Lower lobe of right lung (tissue), 2 donors: ENCODE results near the gene RELN. TPM values are rescaled to one million over a fixed set of nuclear protein-coding genes. Genes with fewer than 3 reads are reported as not detected.

Experiments used
- ATAC-seq, 2 donors: fragments of 200-7000 bp; cut with Tn5 transposase; one replicate each; pipeline ENCODE4 v1.9.1; 2020 to 2022; ENCODE audit warnings: mild to moderate bottlenecking in 2 of 2, moderate library complexity in 2 of 2
- DNase-seq: peaks from one replicate; pipeline ENCODE4 v3.0.0-alpha.2; 2020
- H3K27ac ChIP-seq: fragments of 200-600 bp; one replicate; pipeline ENCODE4 v1.8.0; 2022
- H3K27me3 ChIP-seq: fragments of 200-600 bp; one replicate; pipeline ENCODE4 v1.8.0; 2022; ENCODE audit warnings: low read depth
- H3K36me3 ChIP-seq: fragments of 200-600 bp; one replicate; pipeline ENCODE4 v1.8.0; 2022; ENCODE audit warnings: mild to moderate bottlenecking
- H3K4me1 ChIP-seq: fragments of 200-600 bp; one replicate; pipeline ENCODE4 v1.8.0; 2022
- H3K4me3 ChIP-seq: fragments of 200-600 bp; one replicate; pipeline ENCODE4 v1.8.0; 2022; ENCODE audit warnings: mild to moderate bottlenecking
- H3K9me3 ChIP-seq: fragments of 200-600 bp; one replicate; pipeline ENCODE4 v1.8.0; 2022
- intact Hi-C: fragments of 100-400 bp; cut with DNase I; formaldehyde crosslinking; loops from one replicate; pipeline ENCODE4 v1.11.0; 2022
- total RNA-seq: library from RNA; stranded (reverse); fragmentation: NEBNext Ultra II Directional; extraction: Animal tissue kit (Norgen Biotek cat#: 25700); gene quantifications from one replicate; pipeline ENCODE4 v1.2.1, GENCODE V29; 2021
- TF ChIP-seq, protein P1 (sequence below): fragments of 200-600 bp; IDR thresholded peaks from one replicate; pipeline ENCODE4 v1.8.0; 2022; ENCODE audit warnings: antibody characterized with exemption, mild to moderate bottlenecking
- donor health status: DM: no; HTN: yes; CAD: no; lungs with severe emphysema.

RELN gene
- total RNA-seq, 1 donor from 2014 or later: 3.7 TPM

DNA sequence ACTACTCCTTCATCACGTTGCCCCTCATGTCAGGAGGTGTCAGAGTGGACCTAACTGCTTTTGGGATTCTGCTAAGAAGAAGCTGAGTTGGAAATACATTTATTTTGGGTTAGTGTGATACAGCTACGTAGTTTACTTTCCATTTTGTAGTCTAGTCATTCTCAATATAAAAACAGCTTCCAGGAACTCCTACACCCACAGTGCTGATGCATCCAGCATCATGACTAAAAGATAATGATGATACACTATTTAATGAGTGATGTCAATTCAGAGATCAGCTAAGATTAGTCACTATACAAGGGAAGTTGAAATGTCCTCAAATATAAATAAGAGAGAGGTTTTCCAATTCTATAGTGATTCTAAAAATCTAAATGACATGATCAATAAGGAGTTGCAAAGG is 279.2 kb downstream of the RELN start:
- Histone ChIP-seq H3K4me1 (no peaks in the 10 kb centered on the region), H3K27ac (no peak overlapping the region), H3K27me3 (no peaks in the 10 kb centered on the region), H3K36me3 (no peaks in the 10 kb centered on the region), H3K9me3 (no peaks in the 10 kb centered on the region), H3K4me3 (no peak overlapping the region)
- TF ChIP-seq, protein P1, sequence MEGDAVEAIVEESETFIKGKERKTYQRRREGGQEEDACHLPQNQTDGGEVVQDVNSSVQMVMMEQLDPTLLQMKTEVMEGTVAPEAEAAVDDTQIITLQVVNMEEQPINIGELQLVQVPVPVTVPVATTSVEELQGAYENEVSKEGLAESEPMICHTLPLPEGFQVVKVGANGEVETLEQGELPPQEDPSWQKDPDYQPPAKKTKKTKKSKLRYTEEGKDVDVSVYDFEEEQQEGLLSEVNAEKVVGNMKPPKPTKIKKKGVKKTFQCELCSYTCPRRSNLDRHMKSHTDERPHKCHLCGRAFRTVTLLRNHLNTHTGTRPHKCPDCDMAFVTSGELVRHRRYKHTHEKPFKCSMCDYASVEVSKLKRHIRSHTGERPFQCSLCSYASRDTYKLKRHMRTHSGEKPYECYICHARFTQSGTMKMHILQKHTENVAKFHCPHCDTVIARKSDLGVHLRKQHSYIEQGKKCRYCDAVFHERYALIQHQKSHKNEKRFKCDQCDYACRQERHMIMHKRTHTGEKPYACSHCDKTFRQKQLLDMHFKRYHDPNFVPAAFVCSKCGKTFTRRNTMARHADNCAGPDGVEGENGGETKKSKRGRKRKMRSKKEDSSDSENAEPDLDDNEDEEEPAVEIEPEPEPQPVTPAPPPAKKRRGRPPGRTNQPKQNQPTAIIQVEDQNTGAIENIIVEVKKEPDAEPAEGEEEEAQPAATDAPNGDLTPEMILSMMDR: no peak
- intact Hi-C loops: no loop called here
- ATAC-seq (no peak), DNase-seq (no peak)

DNA sequence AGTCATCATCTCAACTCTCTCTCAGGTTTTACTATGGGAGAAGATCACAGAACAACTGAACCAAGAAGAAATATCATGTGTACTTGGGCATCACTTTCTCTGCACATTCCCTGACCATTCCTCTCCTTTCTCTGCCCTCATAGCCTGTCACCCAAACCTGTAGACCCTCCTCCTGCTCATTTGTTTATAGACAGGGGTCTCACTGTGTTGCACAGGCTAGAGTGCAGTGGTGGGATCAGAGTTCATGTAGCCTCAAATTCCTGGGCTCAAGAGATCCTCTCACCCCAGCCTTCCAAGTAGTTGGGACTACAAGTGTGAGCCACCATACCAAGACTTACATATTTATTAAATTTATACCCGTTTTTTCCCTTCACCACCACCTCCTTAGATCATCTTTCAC is 282.7 kb downstream of the RELN start:
- TF ChIP-seq, protein P1: no peak
- no peaks in the 10 kb centered on the region for H3K36me3 ChIP-seq
- ATAC-seq (no peak), DNase-seq (no peak)
- no peak overlapping the region for H3K27ac ChIP-seq
- intact Hi-C loops: no loop called here
- no peak overlapping the region for H3K4me3 ChIP-seq
- H3K9me3 ChIP-seq: no peaks in the 10 kb centered on the region
- no peaks in the 10 kb centered on the region for H3K27me3 ChIP-seq
- no peaks in the 10 kb centered on the region for H3K4me1 ChIP-seq

DNA sequence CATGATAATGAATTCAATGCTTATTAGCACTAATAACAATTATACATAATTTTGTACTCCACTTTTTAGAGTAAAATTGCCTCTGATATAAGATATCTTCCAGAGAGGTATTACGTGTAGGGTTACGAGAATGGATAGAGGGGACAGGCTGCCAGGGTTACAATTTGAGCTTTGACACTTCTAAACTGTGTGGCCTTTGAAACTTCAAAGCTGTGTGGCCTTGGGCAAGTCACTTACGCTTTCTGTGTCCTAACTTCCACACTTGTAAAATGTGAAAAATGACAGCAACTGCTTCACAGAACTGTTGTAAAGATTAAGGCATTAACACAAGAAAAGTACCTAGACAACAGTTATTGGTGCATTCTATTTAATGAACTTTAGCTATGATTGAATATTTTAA is 283.9 kb downstream of the RELN start:
- intact Hi-C loops: no loop called here
- Histone ChIP-seq H3K27ac (no peak overlapping the region), H3K4me1 (no peaks in the 10 kb centered on the region), H3K36me3 (no peaks in the 10 kb centered on the region), H3K9me3 (no peaks in the 10 kb centered on the region), H3K27me3 (no peaks in the 10 kb centered on the region), H3K4me3 (no peak overlapping the region)
- no peak for ATAC-seq
- TF ChIP-seq, protein P1: no peak
- DNase-seq: no peak

GRCh38 chr7:103704701-103705100 is 284.8 kb downstream of the RELN start:
- Histone ChIP-seq H3K9me3 (no peaks in the 10 kb centered on the region), H3K27ac (no peak overlapping the region), H3K4me3 (no peak overlapping the region), H3K4me1 (no peaks in the 10 kb centered on the region), H3K27me3 (no peaks in the 10 kb centered on the region), H3K36me3 (no peaks in the 10 kb centered on the region)
- TF ChIP-seq, protein P1: no peak
- ATAC-seq: no peak
- no peak for DNase-seq
- intact Hi-C loops: no loop called here

DNA sequence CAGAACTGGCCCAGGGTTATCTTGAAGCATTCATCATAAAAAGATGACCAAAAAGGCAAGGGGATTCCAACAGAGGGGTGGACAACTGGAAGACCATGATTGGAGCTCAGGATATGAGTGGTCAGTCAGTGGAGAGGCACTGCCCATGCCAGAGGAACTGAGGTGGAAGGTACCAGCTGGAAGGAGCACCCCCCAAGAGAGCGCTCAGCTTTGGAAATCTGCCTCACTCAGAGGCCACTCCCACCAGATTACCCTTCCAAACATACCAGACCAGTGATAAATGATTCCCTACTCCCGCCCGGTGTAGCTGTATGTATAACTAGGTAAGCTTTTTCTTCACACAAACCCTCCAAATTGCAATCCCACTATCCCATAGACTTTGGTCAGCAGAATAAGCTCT is 286.5 kb downstream of the RELN start:
- Histone ChIP-seq H3K4me1 (no peaks in the 10 kb centered on the region), H3K36me3 (no peaks in the 10 kb centered on the region), H3K27me3 (no peaks in the 10 kb centered on the region), H3K9me3 (no peaks in the 10 kb centered on the region), H3K4me3 (no peak overlapping the region), H3K27ac (no peak overlapping the region)
- TF ChIP-seq, protein P1: no peak
- intact Hi-C loops: no loop called here
- DNase-seq (no peak), ATAC-seq (no peak)

DNA sequence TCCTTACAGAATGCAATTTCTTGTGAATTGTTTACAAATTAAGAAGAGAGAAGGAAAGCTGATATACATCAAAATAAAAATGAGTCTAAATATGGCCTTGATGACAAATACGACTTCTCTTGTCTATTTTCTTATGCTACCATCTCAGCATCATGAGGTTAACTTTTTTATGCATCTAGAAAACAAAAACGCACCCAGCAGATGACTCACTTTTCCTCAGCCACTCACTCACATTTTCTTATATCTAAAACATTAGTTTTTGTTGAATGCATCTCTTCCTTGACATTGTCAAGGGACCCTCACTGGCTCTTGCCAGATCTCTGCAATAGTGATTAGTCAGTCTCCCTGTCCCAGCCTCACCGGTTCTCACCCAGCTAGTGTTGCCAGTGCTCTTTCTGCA is 287.0 kb downstream of the RELN start:
- ATAC-seq: no peak
- no peak overlapping the region for H3K4me3 ChIP-seq
- TF ChIP-seq, protein P1: no peak
- no peak overlapping the region for H3K27ac ChIP-seq
- H3K9me3 ChIP-seq: no peaks in the 10 kb centered on the region
- H3K4me1 ChIP-seq: no peaks in the 10 kb centered on the region
- intact Hi-C loops: no loop called here
- no peaks in the 10 kb centered on the region for H3K36me3 ChIP-seq
- no peak for DNase-seq
- H3K27me3 ChIP-seq: no peaks in the 10 kb centered on the region
